ENCODE results near the gene IFT57.

The IFT57 gene

DNA sequence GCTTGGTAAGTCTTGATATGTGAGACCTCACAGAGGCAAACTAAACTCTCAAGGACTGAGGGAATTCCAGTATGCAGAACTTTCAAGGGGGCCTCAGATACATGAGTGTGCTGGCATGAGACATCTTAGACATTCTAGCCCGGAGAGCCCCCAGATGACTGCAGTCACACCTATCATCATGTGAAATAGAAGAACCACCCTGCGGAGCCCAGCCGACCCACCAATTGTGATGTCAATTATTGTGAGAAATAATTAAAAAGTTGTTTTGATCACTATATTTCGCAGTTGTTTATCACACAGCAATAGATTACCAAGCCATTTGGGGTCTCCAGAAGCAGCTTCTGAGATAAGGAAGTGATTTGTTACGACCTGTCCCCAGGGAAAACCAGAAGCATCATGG lies 76.1 kb downstream of the IFT57 start:
- no peak for DNase-seq (ENCODE audit: low read depth)
- TF ChIP-seq, protein P1, sequence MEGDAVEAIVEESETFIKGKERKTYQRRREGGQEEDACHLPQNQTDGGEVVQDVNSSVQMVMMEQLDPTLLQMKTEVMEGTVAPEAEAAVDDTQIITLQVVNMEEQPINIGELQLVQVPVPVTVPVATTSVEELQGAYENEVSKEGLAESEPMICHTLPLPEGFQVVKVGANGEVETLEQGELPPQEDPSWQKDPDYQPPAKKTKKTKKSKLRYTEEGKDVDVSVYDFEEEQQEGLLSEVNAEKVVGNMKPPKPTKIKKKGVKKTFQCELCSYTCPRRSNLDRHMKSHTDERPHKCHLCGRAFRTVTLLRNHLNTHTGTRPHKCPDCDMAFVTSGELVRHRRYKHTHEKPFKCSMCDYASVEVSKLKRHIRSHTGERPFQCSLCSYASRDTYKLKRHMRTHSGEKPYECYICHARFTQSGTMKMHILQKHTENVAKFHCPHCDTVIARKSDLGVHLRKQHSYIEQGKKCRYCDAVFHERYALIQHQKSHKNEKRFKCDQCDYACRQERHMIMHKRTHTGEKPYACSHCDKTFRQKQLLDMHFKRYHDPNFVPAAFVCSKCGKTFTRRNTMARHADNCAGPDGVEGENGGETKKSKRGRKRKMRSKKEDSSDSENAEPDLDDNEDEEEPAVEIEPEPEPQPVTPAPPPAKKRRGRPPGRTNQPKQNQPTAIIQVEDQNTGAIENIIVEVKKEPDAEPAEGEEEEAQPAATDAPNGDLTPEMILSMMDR (IDR thresholded peaks at IDR 0.05; ENCODE audit: control insufficient read depth, extremely low read depth, insufficient read depth), result no peak
- H3K4me3 ChIP-seq (ENCODE audit: low read depth, low read length), result no peak overlapping the region

DNA sequence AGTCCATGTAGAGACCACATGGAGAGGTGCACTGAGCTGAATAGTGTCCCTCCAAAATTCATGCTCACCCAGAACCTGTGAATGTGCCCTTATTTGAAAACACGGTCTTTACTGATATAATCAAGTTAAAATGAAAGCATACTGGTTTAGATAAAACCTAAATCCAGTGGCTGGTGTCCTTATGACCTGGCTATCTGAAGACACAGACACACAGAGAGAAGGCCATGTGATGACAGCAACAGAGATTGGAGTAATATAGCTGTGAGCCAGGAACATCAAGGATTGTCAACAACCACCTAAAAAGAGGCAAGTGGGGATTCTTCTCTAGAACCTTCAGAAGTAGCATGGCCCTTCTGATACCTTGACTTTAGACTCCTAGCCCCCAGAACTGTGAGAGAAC lies 76.6 kb downstream of the IFT57 start:
- DNase-seq (ENCODE audit: low read depth), result no peak
- TF ChIP-seq, protein P1 (IDR thresholded peaks at IDR 0.05; ENCODE audit: control insufficient read depth, extremely low read depth, insufficient read depth), result no peak
- no peak overlapping the region for H3K4me3 ChIP-seq (ENCODE audit: low read depth, low read length)

DNA sequence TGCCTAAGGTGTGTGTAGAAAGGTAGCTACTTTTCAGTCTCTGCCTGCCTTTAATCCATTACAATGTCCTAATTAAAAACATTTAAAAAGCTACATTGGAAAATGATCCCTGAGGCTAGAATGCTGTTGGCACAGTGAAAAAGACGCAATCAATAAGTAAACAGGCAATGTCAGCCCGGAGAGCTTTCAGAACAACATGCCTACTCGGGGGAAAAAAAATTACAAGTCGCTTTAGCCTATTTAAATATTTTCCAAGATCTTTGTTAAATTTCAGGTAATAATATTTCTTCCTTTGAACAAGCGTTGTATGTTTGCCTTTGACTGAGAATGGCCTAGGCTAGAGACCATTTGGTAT lies 84.8 kb downstream of the IFT57 start:
- TF ChIP-seq, protein P1 (IDR thresholded peaks at IDR 0.05; ENCODE audit: control insufficient read depth, extremely low read depth, insufficient read depth), result no peak
- DNase-seq (ENCODE audit: low read depth), result no peak
- H3K4me3 ChIP-seq (ENCODE audit: low read depth, low read length), result no peak overlapping the region

DNA sequence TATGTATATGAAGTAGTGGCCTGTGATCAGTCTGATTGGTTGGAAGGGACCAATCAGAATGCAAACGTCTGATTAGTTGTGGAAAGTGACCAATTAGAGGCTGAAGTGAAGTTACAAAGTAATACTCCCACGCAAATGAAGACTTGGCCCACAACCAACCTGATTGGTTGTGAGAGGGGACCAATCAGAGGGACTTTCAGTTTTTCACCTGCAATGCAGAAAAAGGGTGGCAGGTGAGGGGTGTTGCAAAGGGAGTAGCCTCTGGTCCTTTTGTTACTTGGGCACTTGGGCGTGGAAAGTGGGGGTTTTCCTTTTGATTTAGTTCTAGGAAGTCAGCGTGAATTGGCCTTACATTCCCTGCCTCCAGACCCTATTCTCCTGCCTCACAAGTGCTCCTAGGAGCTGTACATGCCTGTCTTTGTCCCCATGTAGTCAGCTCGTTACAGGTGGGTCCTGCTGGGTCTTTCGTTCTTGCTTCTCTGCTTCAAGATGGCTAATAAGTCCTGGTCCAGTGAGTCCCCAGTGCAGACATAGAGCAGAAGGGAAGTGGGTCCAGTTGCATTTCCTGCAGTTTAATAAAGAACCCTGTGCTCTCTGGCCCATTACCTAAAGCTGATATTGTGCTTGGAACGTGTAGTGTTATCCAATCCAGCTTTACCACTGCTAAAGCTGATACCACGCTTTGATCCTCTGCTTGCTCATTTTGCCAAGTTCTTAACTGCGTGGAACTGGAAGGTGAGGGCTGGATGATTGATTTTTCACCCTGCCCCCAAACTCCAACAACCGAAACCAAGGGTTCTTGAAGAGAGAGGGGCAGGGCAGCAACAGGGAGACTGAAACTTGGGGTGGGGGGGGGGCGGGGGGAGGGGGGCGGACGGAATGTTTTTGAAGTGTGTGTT lies 85.4 kb downstream of the IFT57 start:
- TF ChIP-seq, protein P1 (IDR thresholded peaks at IDR 0.05; ENCODE audit: control insufficient read depth, extremely low read depth, insufficient read depth), result no peak
- no peak overlapping the region for H3K4me3 ChIP-seq (ENCODE audit: low read depth, low read length)
- DNase-seq (ENCODE audit: low read depth), result no peak

DNA sequence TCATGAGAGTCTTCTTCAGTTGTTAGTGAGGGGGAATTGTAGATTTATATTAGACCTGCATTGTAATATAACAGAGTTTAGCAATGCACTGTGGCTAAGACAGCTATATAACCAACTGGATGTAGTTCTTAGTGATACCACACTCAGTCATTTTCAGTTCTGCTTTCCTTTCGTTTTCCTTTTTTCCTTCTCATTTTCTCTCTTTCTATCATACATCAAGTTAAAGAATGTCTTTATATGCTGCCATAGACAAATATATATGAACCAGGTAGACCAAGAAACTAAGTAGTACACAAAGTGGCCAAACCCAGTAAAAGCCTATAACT lies 87.7 kb downstream of the IFT57 start:
- no peak for DNase-seq (ENCODE audit: low read depth)
- TF ChIP-seq, protein P1 (IDR thresholded peaks at IDR 0.05; ENCODE audit: control insufficient read depth, extremely low read depth, insufficient read depth), result no peak
- H3K4me3 ChIP-seq (ENCODE audit: low read depth, low read length), result no peak overlapping the region

DNA sequence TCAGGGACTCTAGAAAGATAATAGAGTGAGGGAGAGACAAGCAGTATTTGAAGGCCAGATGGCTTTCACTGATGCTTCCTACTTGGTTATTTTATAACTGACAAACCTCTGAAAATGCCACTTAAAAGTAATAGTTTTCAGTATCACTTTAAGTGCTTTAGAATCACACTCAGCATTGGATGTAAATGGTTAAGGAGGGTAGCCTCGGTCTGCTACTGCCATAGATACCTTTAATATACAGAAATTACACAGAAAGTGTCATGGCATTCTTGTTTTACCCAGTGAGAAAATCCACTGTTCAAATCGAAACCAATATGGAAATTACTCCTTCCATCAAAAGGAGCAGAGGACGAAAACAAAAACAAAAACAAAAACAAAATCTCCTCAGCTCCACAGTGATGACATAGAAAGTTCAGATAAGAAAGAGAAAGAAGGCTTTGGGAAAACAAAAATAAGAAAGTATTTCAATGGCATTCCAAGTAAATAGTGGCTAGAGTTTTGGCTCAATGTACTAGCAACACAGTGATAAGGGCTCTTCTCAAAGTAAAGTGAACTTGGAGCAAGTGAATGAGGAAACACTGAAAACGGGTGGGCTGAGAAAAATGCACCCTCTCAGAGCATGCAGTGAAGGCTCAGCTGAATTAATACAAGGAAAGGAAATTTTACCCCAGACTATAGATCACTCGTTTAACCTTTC lies 88.2 kb downstream of the IFT57 start:
- TF ChIP-seq, protein P1 (IDR thresholded peaks at IDR 0.05; ENCODE audit: control insufficient read depth, extremely low read depth, insufficient read depth), result no peak
- DNase-seq (ENCODE audit: low read depth), result no peak
- no peak overlapping the region for H3K4me3 ChIP-seq (ENCODE audit: low read depth, low read length)

Data from LNCaP clone FGC (cell line).